HPDE6-E6E7 (cell line): ENCODE results near the gene TRAM2.

Experiments used
- DNase-seq: peaks from one replicate; pipeline ENCODE4 v3.0.0; 2011; ENCODE audit warnings: missing footprints; ENCODE audit errors: extremely low spot score

Gene TRAM2

DNA sequence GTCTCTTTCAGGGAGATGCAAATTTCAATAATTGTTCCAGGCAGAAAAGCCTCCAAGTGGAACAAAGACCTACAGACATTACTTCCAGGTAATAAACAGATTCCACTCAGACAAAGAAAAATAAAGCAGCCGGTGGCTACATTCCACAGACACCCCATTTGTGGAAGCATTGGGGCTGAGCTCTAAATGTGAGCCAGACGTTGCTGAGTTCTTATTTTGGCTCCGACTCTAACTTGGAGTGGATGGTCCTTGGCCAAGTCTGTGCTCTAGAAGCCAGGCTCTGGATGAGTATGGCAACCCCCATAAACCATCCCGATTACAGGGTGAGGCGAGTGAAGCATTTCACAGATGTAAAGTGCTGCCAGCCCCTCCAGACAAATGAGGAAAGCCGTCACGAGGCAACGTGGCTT lies 6.6 kb downstream of the TRAM2 start:
- no peak for DNase-seq

DNA sequence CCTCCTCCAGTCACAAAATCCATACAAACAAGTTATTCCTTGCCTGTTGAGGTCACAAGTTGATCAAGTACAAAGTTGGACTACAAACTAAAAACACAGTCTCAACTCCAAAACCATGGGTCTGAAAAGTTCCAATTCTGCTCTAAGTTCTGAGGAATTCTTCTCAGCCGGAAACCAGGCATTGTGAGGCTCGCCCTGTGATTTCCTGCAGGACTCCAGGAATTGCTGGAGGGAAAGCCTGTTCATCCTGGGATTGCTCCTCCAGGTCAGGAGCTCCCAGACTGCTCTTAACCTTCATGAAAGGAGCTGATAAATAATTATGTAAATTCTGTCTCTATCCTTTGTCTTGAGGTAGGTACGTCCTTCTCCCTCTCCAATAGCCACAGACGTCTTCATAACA lies 8.5 kb downstream of the TRAM2 start:
- DNase-seq = no peak

DNA sequence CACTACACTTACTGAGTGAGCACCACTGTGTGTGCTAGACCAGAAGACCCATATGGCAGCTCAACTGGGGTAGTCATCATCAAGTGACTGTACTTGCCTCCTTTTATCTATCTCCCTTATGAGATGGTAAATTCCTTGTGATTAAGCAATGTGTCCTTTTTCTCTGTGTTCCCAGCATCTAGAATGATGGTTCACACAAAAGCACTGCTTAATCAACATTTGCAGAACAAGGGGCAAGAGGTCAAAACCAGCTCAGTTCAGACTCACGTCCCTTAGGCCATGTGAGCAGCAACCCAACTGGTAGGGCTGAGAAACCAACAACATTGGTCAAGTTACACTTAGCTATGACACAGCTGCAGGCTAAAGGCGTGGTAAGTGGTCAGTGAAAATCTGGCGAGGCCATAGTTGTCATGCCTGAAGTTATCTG lies 10.0 kb downstream of the TRAM2 start:
- DNase-seq = peak; percentile 45

DNA sequence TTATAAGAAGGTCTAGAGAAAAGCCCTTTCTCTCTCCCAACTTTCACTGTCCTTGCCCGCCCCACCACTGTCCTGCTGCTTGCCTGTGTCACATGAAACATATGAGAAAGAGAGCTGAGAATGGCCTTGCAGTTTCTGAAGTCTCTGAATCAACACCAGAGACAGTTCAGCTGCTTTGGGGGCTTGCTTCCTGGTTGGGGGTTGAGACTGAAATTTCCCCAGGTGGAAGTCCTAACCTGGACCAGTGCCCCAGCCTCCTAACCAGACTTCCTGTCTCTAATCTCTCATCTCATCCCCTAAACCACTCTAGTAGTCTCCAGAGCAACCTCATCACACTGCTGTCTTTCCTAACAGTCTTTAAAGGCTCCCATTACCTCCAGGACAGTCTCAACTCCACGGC lies 10.7 kb downstream of the TRAM2 start:
- no peak for DNase-seq

DNA sequence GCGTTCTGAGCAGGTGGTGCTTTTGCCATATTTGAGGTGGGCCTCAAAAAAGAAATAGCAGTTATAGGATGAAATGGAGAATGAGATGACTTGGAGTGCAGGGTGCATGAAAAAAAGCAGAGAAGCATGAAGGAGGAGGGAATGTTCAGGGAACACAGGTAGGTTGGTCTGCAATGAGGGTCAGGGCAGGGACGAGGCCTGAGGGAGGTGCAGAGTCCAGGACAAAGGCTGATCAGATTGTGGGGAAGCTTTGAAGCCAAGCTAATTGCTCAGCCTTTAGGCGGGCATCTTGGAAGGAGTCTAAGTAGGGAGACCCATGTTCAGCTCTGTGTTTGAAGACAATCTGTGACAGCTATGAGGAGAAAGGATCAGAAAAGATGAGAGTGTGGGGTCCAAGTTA lies 12.0 kb downstream of the TRAM2 start:
- DNase-seq = no peak

DNA sequence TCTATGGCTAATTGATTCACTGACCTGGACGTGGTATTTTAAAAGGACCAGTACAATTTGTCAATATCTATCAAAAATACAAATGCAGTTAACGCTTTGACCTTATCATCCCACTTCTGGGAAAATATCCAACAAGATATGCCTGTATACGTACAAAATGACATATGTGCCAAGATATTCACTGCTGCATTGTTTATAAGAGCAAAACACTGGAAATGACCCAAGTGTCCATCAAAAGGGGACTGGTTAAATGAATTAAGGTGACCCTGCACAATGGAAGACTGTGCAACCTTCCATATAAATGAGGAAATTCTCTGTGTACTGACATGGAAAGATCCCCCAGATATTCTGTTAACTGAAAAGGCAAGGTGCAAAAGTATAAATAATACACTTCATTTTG lies 13.9 kb downstream of the TRAM2 start:
- DNase-seq = no peak

DNA sequence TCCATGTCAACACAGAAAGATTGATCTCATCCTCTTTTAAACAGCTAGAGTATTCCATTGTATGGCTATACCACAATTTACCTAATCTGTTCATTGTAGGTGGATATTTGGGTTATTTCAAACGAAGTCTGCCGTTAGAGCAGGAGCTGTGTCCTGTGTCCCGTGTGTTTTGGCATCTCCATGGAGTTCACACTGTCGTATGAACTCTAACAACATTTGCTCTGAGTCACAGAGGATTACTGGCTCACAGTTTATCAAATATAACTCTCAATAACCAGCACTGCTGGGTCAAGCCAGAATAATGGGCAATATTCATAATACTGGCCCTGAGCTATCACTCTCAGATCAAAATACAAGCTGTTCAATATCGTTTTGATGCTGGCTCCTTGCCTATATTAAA lies 16.4 kb downstream of the TRAM2 start:
- no peak for DNase-seq

DNA sequence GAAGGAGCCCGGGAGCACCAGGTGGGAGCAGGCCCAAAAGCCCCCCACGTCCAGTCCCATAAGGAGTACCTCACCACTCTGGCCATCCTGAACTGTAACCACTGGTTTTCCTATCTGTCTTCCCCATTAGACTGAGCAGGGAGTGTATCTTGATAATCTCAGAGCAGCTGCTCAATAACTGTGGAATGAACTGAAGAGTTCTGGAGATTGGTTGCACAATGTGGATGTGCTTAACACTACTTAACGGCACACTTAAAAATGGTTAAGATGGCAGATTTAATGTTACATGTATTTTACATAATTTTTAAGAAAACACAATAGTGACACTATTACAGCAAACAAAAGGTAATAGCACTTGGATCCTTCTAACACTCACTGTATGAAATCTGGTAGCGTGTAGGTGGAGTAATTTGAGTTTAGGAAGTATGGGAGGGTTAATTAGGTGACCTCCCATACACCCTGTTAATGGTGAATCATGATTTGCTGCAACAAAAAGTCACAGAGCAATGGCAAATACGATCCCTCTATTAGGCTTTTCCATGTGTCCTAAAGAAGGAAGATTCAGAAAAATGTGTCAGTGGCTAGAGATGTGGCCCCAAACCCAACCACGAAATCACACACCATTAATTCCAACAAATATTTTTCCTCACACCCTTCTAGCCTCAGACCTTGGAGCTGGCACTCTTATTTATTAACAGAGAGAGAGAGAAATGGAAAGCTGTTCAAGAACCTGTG lies 18.4 kb downstream of the TRAM2 start:
- DNase-seq = no peak

DNA sequence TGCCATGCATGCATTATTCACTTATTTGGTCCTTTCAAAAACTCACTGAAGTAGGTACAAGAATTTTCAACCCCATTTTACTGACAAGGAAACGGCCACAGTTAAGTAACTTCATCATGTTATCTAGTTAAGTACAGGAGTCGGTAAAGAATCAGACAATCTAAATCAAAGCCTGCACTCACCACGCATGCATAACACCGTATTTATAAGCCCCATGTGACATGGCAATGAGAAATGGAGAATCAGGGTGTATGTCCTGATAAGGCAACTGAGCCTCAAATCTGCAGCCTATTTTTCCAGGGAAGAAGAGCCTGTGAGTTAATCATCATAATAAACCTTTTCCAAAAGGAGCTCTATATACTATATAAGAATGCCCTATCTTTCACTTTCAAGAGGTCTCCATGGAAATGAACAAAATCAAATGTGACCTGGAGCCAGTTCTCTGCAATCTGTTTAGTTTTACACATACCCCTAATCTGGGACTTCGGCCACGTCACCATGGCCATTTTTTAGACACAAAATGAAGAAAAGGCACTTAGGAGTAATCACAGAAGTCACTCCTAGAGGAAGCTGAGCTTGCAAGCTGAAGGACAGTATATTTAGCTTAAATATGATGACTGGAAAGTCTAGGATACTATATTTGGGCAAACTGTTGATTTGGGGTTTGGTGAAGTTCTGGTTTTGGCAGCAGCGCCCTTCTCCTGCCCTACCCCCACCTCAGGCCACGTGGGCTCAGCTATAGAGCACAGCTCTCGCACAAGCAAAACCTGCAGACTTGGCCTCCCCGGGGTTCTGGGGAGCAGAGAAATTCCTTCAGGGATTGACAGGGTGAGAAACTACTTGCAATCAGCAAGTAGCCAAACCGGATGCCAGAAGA lies 19.2 kb downstream of the TRAM2 start:
- no peak for DNase-seq

DNA sequence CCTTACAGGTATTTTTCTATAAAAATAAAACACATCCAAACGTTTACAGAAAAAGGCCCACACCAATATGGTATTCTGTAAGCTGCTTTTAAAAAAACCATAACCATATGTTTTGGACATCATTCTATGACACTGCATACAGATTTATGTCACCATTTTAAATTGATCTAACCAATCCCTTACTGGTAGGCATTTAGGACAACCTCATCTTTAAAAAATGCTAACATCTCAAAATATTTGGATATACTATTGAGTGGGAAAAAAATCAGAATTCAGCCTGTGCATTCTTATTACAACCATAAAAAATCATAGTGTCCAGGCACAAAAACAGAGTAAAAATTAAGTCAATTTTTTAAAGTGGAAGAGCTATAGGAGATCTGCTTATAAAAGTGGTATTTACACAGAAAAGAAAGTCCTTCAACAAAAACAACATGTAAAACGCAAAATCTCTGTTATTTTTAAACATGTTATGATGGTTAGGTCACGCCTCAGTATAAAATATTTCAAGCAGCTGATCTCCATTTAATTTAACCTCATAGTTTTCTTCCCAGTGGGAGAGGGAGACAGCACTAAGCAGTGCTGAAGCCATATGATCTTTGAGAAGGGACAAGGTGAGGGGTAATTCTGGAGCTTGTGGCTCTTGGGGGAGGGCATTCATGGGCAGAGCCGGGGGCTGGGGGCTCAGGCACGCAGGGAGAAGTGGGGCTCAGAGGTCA lies 21.2 kb downstream of the TRAM2 start:
- no peak for DNase-seq

DNA sequence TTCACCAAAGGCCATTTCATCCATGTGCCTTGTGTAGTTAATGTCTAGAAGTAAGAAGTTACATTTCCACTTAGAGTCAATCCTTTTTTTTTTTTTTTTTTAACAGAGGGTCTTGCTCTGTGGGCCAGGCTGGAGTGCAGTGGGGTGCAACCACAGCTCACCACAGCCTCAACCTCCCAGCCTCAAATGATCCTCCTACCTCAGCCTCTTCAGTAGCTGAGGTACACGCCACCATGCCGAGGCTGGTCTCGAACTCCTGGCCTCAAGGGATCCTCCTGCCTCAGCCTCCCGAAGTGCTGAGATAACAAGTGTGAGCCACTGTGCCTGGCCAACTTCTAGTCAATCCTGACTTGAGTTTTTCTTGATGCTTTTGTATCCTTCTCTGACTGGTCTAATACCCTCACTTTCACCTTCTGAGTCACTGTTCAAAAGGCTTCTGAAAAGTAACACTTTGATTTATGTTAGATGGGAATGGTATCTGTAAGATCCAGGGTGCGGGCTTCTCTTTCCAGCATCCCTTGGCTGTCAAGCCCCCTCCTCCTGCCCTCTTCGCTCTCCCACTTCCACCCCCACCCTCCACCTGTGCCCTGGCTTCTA lies 22.1 kb downstream of the TRAM2 start:
- DNase-seq = no peak

DNA sequence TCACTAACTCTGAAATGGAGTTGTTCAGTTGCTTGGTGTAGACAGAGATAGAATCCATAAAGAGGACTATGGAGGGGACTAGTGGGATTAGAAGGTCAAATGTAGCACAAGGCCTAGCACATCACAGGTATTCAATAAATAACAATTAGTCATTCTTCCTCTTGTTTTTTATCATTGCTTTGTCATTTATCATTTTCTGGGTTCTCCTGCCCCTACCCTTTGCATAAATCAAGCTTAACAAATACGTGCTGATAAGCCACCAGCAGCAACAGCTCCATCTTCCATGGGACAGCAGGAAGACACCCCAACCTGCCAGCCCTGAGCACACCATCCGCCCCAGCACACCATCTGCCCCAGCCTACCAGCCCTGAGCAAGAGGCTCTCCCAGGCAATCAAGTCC lies 23.1 kb downstream of the TRAM2 start:
- DNase-seq = no peak

DNA sequence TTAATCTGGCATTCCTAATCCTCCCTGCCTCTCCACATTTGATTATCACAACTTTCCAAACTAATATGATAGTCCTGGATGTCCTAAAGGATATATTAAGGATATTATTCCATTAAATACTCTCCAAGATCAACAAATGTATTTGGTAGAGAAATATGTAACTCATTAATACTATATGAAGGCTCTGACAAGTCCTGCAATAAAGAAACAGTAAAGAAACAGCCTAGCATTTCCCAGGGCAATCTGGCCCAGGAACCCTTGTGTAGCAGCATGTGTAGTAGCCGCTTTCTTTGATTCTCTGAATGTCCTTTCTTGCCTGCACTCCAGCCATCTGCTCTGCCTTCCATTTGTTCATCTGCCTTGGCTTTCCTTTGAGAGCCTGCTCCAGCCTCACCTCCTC lies 23.7 kb downstream of the TRAM2 start:
- DNase-seq = no peak

DNA sequence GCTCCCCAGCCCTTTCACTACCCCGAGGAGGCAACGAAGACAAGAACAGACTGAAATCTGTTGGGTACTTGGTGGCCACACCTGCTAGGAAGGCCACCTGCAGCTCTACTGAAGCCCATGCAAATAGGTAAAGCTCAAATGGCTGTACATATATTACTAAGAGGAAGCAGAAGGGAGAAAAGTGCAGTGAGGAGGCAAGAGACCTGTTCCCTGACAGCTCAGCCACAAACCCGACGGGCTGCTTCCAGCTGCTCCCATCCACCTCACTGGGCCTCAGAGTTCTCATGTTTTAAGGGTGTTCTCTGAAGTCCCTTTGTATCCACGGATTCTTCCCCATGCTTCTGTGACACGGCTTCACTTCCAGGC lies 24.6 kb downstream of the TRAM2 start:
- no peak for DNase-seq

DNA sequence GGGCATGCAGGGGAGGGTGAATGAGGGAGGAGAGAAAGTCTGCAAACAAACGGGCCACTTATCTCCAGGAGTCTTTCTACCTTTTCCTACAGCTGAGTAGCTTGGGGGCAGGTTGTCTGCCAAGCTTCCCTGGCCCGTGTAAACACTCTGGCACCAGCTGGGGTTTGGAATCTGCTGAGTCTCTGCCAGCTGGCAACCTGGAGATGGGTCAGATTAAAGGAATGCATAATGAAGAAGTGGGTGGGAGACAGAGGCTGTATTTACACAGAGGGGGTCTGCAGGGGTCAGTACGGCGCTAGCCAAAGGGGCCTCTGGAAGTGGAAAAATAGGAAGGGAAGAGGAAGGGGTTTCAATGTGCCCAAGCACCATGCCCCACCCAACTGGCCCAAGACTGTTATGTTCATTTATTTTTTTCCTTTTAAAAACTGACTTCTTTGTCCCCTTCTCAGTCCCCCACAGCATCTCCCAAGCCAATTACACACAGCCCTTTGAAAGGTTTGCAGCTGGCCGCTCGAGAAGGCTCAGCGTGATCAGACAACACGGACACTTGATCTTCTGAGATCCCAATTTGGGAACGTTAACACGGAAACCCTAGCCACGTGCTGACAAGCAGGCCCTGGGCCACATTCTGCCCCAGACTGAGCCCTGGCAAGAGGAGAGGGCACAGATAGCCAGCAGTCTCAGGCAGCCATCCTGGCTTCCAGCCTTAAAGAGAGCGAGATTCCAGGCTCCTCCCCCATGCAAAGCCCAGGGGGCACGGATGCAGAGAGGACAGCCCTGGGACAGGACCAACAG lies 25.2 kb downstream of the TRAM2 start:
- peak; percentile 47 for DNase-seq

DNA sequence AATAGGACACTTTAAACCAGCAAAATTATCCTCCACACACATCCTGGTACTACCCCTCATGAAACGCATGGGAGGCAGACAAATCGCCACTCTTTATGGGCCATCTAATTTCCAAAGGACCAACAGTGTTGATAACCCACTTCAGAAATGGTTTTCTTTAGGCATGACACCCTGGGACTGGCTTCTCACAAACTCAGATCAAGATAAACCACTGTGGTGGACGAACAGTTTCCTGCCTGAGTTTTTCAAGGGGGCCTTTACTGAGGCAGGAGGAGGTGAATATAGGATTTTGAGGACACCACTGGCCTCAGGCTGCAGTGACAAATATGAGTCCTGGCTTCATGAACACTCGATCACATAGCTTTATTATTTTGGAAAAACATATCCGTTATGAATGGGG lies 26.0 kb downstream of the TRAM2 start:
- no peak for DNase-seq

DNA sequence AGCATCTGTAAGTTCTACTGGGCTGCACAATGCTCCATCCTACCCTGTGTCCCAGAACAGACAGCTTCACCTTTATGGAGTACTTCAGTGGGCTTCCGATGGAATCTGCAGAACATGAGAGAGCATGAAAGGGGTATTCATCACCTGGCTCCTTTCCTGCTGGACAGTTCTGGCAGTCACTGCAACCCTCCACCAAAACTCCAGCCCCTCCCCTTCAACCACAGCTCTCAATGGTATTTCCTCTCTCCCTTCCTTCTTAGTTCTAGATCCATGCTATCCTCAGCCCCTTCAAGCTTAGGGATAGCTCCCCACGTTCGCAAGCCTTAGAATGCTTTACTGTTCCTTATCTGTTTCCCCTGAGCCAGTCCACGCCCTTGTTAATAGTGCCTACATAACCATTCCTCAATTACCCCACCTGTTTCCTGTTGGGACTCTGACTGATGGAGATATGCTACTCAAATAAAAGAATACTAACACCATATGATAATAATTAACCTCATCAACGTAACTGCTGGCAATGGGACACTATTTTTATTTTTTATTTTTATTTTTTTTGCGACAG lies 26.8 kb downstream of the TRAM2 start:
- DNase-seq = no peak

DNA sequence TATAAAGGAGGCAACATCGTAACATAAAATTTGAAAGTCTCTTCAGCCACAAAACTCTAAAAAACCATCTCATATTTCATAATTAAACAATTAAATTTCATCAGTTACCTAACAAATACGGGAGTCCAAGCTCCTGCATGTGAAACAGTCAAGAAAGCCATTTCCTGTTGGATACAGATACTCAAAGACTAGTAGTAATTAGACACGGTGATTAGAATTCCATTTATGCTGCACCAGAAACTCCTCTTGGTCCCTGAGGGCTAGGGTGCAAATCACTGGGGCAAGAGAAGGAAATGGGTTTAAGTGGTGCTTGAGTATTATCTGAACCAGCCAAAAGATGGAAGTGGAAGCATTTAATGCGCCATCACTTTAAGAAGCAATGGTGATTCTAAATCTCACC lies 27.4 kb downstream of the TRAM2 start:
- DNase-seq = no peak

DNA sequence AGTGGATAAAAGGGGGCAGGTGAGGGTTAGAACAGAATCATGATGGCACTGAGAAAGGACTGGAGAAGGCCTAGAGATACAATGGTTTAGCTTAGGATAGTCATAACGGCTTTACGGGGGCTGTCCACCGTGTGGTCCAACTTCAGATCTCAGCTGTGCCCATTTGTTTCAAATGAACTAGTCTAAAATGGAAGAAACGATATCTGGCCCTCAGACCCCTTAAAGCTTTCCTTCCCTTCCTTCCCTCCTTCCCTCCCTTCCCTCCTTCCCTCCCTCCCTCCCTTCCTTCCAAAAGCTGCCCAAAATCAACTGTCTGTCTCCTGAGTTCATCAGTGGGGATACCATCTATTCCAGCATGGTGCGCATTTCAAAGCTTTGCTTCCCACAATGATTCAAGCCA lies 27.9 kb downstream of the TRAM2 start:
- no peak for DNase-seq

DNA sequence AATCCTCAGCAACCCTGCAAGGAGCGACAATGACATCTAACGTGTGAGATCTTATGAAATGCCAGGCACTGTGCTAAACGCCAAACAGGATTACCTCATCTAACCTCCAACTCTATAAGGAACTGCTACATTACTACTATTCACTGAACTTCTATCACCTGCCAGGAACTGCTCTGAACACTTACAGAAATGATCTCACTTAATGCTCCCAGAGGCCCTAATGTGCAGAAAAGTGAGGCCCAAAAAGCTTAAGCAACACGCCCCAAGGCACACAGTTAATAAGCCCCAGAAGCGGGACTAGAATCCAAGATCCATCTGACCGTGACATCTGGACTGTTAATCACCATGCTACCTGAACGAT lies 28.5 kb downstream of the TRAM2 start:
- DNase-seq = no peak

DNA sequence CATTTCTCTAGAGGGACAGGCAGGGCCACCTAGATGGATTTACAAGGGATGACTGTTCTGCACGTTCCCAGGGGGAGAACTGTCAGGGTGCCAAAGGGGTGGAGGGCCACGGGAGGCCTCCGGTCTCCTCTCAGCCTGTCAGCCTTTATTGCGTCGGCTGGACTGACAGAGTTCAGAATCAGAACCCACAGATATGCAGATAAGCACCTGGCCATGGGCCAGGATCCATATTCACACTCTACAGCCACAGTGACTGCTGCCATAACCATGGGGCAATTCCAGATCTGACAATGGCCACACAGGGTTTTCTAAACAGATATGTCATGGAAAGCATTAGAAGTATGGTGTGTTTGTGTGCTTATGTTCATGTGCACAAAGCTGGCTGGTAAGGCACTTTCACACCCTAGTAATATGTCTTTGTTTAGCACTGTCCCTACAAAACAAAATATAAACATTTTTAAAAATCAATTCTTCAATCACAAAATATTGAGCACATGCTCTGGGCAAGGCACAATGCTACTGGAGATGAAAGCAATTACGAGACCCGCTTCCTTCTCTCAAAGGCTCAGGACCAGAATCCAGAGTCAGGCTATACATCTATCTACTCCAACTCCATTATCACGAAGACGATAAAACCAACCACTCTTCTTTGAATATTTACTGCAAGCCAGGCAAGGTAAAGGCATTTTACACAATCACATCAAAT lies 29.1 kb downstream of the TRAM2 start:
- no peak for DNase-seq
